ENCODE data around the gene TBC1D8. TPM values are rescaled to one million over a fixed set of nuclear protein-coding genes. Genes with fewer than 3 reads are reported as not detected.
A peak's percentile ranks its signal among the peaks of the same experiment; 100 is the strongest.

Gene TBC1D8
- polyA plus RNA-seq, 3 donors: 16.1 to 78.0 (median 22.4) TPM

GRCh38 chr2:101121174-101121573, 30.0 kb downstream of the TBC1D8 start:
- intact Hi-C loops (cut with micrococcal nuclease): no loop called here
- H4K20me1 ChIP-seq (ENCODE audit: insufficient read depth, low read length): peaks cover 95% of the 10 kb centered on the region
- no peaks in the 10 kb centered on the region for H3K9me3 Mint-ChIP-seq

GRCh38 chr2:101120124-101120996, 30.8 kb downstream of the TBC1D8 start:
- H3K4me2 ChIP-seq (replicated peaks; ENCODE audit: extremely low read depth, low read length, poor library complexity, severe bottlenecking): no peak overlapping the region
- peaks cover 0 to 5% of the 10 kb centered on the region in 2 donors for H3K36me3 ChIP-seq (replicated peaks in 1 of 2; ENCODE audit: control insufficient read depth in 1 of 2, insufficient read depth in 2 of 2, low read length in 2 of 2)
- DNase-seq: peak; percentile 22 to 60 (median 40)
- H3K4me1 Mint-ChIP-seq: peaks cover 77% of the 10 kb centered on the region
- peaks cover 76% of the 10 kb centered on the region for H3K79me2 ChIP-seq (ENCODE audit: insufficient read depth, low read length)
- H3K4me3 ChIP-seq (replicated peaks in 1 of 3; ENCODE audit: low read depth in 2 of 3, low read length in 3 of 3): no peak overlapping the region
- H3K9me3 Mint-ChIP-seq: no peaks in the 10 kb centered on the region
- no peaks in the 10 kb centered on the region for H3K9me3 ChIP-seq (replicated peaks in 1 of 2; ENCODE audit: control insufficient read depth in 1 of 2, insufficient read depth in 1 of 2, low read length in 2 of 2)
- WGBS (ENCODE audit: insufficient coverage): 90% methylated on average over 9 of the region's 11 CpGs
- intact Hi-C loops (cut with micrococcal nuclease): no loop called here
- H3K9ac ChIP-seq (ENCODE audit: insufficient read depth, low read length, poor library complexity, severe bottlenecking): no peak overlapping the region
- no peak overlapping the region for H3K4me3 Mint-ChIP-seq
- H4K20me1 ChIP-seq (ENCODE audit: insufficient read depth, low read length): peaks cover 95% of the 10 kb centered on the region
- no peaks in the 10 kb centered on the region for H3K27me3 ChIP-seq (ENCODE audit: control insufficient read depth in 2 of 2, insufficient read depth in 2 of 2, low read length in 2 of 2)
- peak overlapping the region in 3 of 7 donors; percentile 38 to 63 (median 42) for H3K27ac Mint-ChIP-seq
- no peak overlapping the region for H2AFZ ChIP-seq (ENCODE audit: insufficient read depth, low read depth, low read length, poor library complexity, severe bottlenecking)
- peaks cover 0 to 2% (median 0%) of the 10 kb centered on the region in 3 donors for H3K27me3 Mint-ChIP-seq (ENCODE audit: low read depth in 3 of 3)
- no peak overlapping the region for H3K27ac ChIP-seq (ENCODE audit: low read depth in 1 of 2, low read length in 2 of 2)
- peaks cover 49 to 75% of the 10 kb centered on the region in 2 donors for H3K4me1 ChIP-seq (ENCODE audit: control insufficient read depth in 1 of 2, insufficient read depth in 2 of 2, low read length in 2 of 2)
- peaks cover 15 to 34% of the 10 kb centered on the region in 2 donors for H3K36me3 Mint-ChIP-seq
- no peak for TF ChIP-seq CTCF (IDR thresholded peaks at IDR 0.05)

More at GRCh38 chr2:101121174-101121573, 30.0 kb downstream of the TBC1D8 start:
- WGBS (ENCODE audit: insufficient coverage): 100% methylated on average over 1 of the region's 7 CpGs
- no peak for DNase-seq
- Histone ChIP-seq H3K4me3 (replicated peaks in 1 of 3; ENCODE audit: low read depth in 2 of 3, low read length in 3 of 3) (no peak overlapping the region), H3K9me3 (replicated peaks in 1 of 2; ENCODE audit: control insufficient read depth in 1 of 2, insufficient read depth in 1 of 2, low read length in 2 of 2) (no peaks in the 10 kb centered on the region), H3K27ac (ENCODE audit: low read depth in 1 of 2, low read length in 2 of 2) (no peak overlapping the region), H3K79me2 (ENCODE audit: insufficient read depth, low read length) (peaks cover 73% of the 10 kb centered on the region), H3K9ac (ENCODE audit: insufficient read depth, low read length, poor library complexity, severe bottlenecking) (no peak overlapping the region), H3K4me1 (ENCODE audit: control insufficient read depth in 1 of 2, insufficient read depth in 2 of 2, low read length in 2 of 2) (peaks cover 49 to 75% of the 10 kb centered on the region in 2 donors), H2AFZ (ENCODE audit: insufficient read depth, low read depth, low read length, poor library complexity, severe bottlenecking) (no peak overlapping the region), H3K27me3 (ENCODE audit: control insufficient read depth in 2 of 2, insufficient read depth in 2 of 2, low read length in 2 of 2) (no peaks in the 10 kb centered on the region), H3K36me3 (replicated peaks in 1 of 2; ENCODE audit: control insufficient read depth in 1 of 2, insufficient read depth in 2 of 2, low read length in 2 of 2) (peaks cover 0 to 5% of the 10 kb centered on the region in 2 donors), H3K4me2 (replicated peaks; ENCODE audit: extremely low read depth, low read length, poor library complexity, severe bottlenecking) (no peak overlapping the region)
- H3K4me3 Mint-ChIP-seq: no peak overlapping the region
- H3K36me3 Mint-ChIP-seq: peaks cover 15 to 34% of the 10 kb centered on the region in 2 donors
- H3K27ac Mint-ChIP-seq: peak overlapping the region in 1 of 7 donors; percentile 31
- TF ChIP-seq CTCF (IDR thresholded peaks at IDR 0.05): no peak
- H3K27me3 Mint-ChIP-seq (ENCODE audit: low read depth in 3 of 3): peaks cover 0 to 2% (median 0%) of the 10 kb centered on the region in 3 donors
- H3K4me1 Mint-ChIP-seq: peaks cover 77% of the 10 kb centered on the region

Data from CD14-positive monocyte (primary cell).